ENCODE measurements around the gene SLC25A43.

The SLC25A43 gene

GRCh38 chrX:119424999-119425398, 25.9 kb downstream of the SLC25A43 start:
- Histone ChIP-seq H3K27ac (ENCODE audit: extremely low read depth, low read depth, low read length) (no peak overlapping the region), H3K4me3 (ENCODE audit: low read depth, low read length) (no peak overlapping the region), H3K36me3 (ENCODE audit: control insufficient read depth in 2 of 2, insufficient read depth in 1 of 2, low read length in 2 of 2) (no peaks in the 10 kb centered on the region), H3K9me3 (ENCODE audit: control insufficient read depth, insufficient read depth, low read depth, low read length) (no peaks in the 10 kb centered on the region), H3K4me1 (ENCODE audit: control insufficient read depth, insufficient read depth, low read length) (no peaks in the 10 kb centered on the region)
- TF ChIP-seq SCRT1 (tag by site-specific recombination; IDR thresholded peaks at IDR 0.05; ENCODE audit: borderline replicate concordance) (peak; percentile 28; the same call in 1 of the 2 replicates), ZNF629 (tag by site-specific recombination; IDR thresholded peaks at IDR 0.05) (no peak), SCRT2 (tag by site-specific recombination; IDR thresholded peaks at IDR 0.05) (peak; percentile 69), ZSCAN5A (tag by site-specific recombination; IDR thresholded peaks at IDR 0.05) (no peak)
- CTCF ChIA-PET: no interaction called here
- POLR2A ChIA-PET: no interaction called here

- POLR2A ChIA-PET: interaction anchor here (1.3 kb wide), 1 partner anchor 17 kb away, joined by 3 read pairs; no protein-coding TSS in a partner anchor
Measured at GRCh38 chrX:119427024-119427794, 28.1 kb downstream of the SLC25A43 start.

More at GRCh38 chrX:119427024-119427794, 28.1 kb downstream of the SLC25A43 start:
- CTCF ChIA-PET: interaction anchor here (0.9 to 1.5 kb wide), 3 partner anchors 9 to 85 kb away, joined by 3 to 8 read pairs (median 4); no protein-coding TSS in a partner anchor
- H3K36me3 ChIP-seq (ENCODE audit: control insufficient read depth in 2 of 2, insufficient read depth in 1 of 2, low read length in 2 of 2): no peaks in the 10 kb centered on the region
- no peak overlapping the region for H3K27ac ChIP-seq (ENCODE audit: extremely low read depth, low read depth, low read length)
- no peak for TF ChIP-seq ZNF623 (tag by site-specific recombination; IDR thresholded peaks at IDR 0.05)
- no peak for TF ChIP-seq ZNF792 (tag by site-specific recombination; IDR thresholded peaks at IDR 0.05)
- no peak for TF ChIP-seq ZNF510 (tag by site-specific recombination; IDR thresholded peaks at IDR 0.05; ENCODE audit: insufficient replicate concordance)
- no peak for TF ChIP-seq KLF8 (tag by site-specific recombination; IDR thresholded peaks at IDR 0.05)
- no peak for TF ChIP-seq ZNF610 (tag by site-specific recombination; IDR thresholded peaks at IDR 0.05; ENCODE audit: borderline replicate concordance)
- no peak for TF ChIP-seq ZNF248 (tag by site-specific recombination; IDR thresholded peaks at IDR 0.05)
- TF ChIP-seq CTCF (tag by site-specific recombination; IDR thresholded peaks at IDR 0.05): no peak
- TF ChIP-seq TCF7L2 (IDR thresholded peaks at IDR 0.05; ENCODE audit: borderline replicate concordance, low read depth, low read length): no peak
- TF ChIP-seq ZNF518A (tag by site-specific recombination; conservative IDR thresholded peaks at IDR 0.05; ENCODE audit: low read depth): no peak
- TF ChIP-seq ZNF16 (tag by site-specific recombination; IDR thresholded peaks at IDR 0.05; ENCODE audit: low read depth): no peak
- no peaks in the 10 kb centered on the region for H3K9me3 ChIP-seq (ENCODE audit: control insufficient read depth, insufficient read depth, low read depth, low read length)
- H3K4me1 ChIP-seq (ENCODE audit: control insufficient read depth, insufficient read depth, low read length): no peaks in the 10 kb centered on the region
- no peak overlapping the region for H3K4me3 ChIP-seq (ENCODE audit: low read depth, low read length)

Data from HEK293 (cell line).